WTC11 (cell line): Measurements from ENCODE around the gene RUVBL2. TPM values are rescaled to one million over a fixed set of nuclear protein-coding genes. Genes with fewer than 3 reads are reported as not detected.

Experiments used
- ATAC-seq: fragments of 200-7000 bp; cut with Tn5 transposase; 2 replicates; pipeline ENCODE4 v1.10.0; 2021; ENCODE audit warnings: mild to moderate bottlenecking, moderate library complexity
- CTCF ChIA-PET: fragments of 300-600 bp; sonication (Branson Sonifier 250); formaldehyde crosslinking; loops from one replicate; lab custom pipeline; 2021; ENCODE audit warnings: antibody characterized with exemption; lab: Charles Lee
- POLR2A ChIA-PET: fragments of 350-600 bp; sonication (Branson Sonifier 250); formaldehyde crosslinking; loops from one replicate; lab custom pipeline; 2021; ENCODE audit warnings: antibody characterized with exemption; lab: Charles Lee
- DNase-seq: peaks from one replicate; pipeline ENCODE4 v3.0.0; 2021; ENCODE audit warnings: low spot score
- H3K27ac Mint-ChIP-seq: 2 replicates; pipeline ENCODE4 v1.8.0; 2021; ENCODE audit warnings: mixed read lengths
- H3K27me3 Mint-ChIP-seq: 2 replicates; pipeline ENCODE4 v1.8.0; 2021; ENCODE audit warnings: low read depth, mild to moderate bottlenecking, moderate library complexity, mixed read lengths
- H3K36me3 Mint-ChIP-seq: 2 replicates; pipeline ENCODE4 v1.8.0; 2021; ENCODE audit warnings: mixed read lengths
- H3K4me1 Mint-ChIP-seq: 2 replicates; pipeline ENCODE4 v1.8.0; 2022; ENCODE audit warnings: mixed read lengths
- H3K4me3 Mint-ChIP-seq: 2 replicates; pipeline ENCODE4 v1.8.0; 2021; ENCODE audit warnings: mild to moderate bottlenecking, moderate library complexity, mixed read lengths
- H3K9me3 Mint-ChIP-seq: 2 replicates; pipeline ENCODE4 v1.8.0; 2021; ENCODE audit warnings: mixed read lengths
- EMX1 ChIP-seq: fragments of 250-450 bp; sonication (Bioruptor Pico); IDR thresholded peaks from 2 replicates; pipeline ENCODE4 v1.8.0; 2021; ENCODE audit warnings: mild to moderate bottlenecking
- ESRRA ChIP-seq: sonication (generic); formaldehyde crosslinking; IDR thresholded peaks from 2 replicates; pipeline ENCODE4 v1.8.1; 2022; ENCODE audit warnings: mild to moderate bottlenecking, missing genetic modification reagents, borderline replicate concordance
- JUN ChIP-seq: sonication (generic); formaldehyde crosslinking; IDR thresholded peaks from 2 replicates; pipeline ENCODE4 v1.8.0; 2023; ENCODE audit warnings: mild to moderate bottlenecking, missing genetic modification reagents
- MYBL2 ChIP-seq: sonication (generic); formaldehyde crosslinking; IDR thresholded peaks from 2 replicates; pipeline ENCODE4 v1.8.1; 2023; ENCODE audit warnings: mild to moderate bottlenecking, moderate library complexity, missing genetic modification reagents
- NFE2L1 ChIP-seq: sonication (generic); formaldehyde crosslinking; IDR thresholded peaks from 2 replicates; pipeline ENCODE4 v1.8.1; 2023; ENCODE audit warnings: missing genetic modification reagents
- NFYB ChIP-seq: sonication (generic); formaldehyde crosslinking; conservative IDR thresholded peaks from 2 replicates; pipeline ENCODE4 v1.8.0; 2022; ENCODE audit warnings: low read depth, missing genetic modification reagents
- TP53 ChIP-seq: sonication (generic); formaldehyde crosslinking; IDR thresholded peaks from 2 replicates; pipeline ENCODE4 v1.8.1; 2023; ENCODE audit warnings: mild to moderate bottlenecking, missing genetic modification reagents
- ZNF121 ChIP-seq: sonication (generic); formaldehyde crosslinking; IDR thresholded peaks from 2 replicates; pipeline ENCODE4 v1.8.0; 2023; ENCODE audit warnings: missing genetic modification reagents
- ZNF219 ChIP-seq: sonication (generic); formaldehyde crosslinking; IDR thresholded peaks from 2 replicates; pipeline ENCODE4 v1.8.0; 2023; ENCODE audit warnings: missing genetic modification reagents, mild to moderate bottlenecking, borderline replicate concordance
- ZNF232 ChIP-seq: sonication (generic); formaldehyde crosslinking; IDR thresholded peaks from 2 replicates; pipeline ENCODE4 v1.8.0; 2022; ENCODE audit warnings: mild to moderate bottlenecking, missing genetic modification reagents
- total RNA-seq: library from RNA; stranded (reverse); gene quantifications from 3 replicates; pipeline ENCODE4 v1.2.3, GENCODE V29; 2021
- TF ChIP-seq, protein P1 (sequence below): sonication (generic); formaldehyde crosslinking; IDR thresholded peaks from 2 replicates; pipeline ENCODE4 v1.8.0; 2022; ENCODE audit warnings: mild to moderate bottlenecking, missing genetic modification reagents
- TF ChIP-seq, protein P2 (sequence below): fragments of 250-450 bp; sonication (Bioruptor Pico); IDR thresholded peaks from 2 replicates; pipeline ENCODE4 v1.9.0; 2021; ENCODE audit warnings: mild to moderate bottlenecking, borderline replicate concordance
- TF ChIP-seq, protein P3 (sequence below): fragments of 250-450 bp; sonication (Bioruptor Pico); IDR thresholded peaks from 2 replicates; pipeline ENCODE4 v1.8.0; 2021; ENCODE audit warnings: mild to moderate bottlenecking
- TF ChIP-seq, protein P4 (sequence below): sonication (generic); formaldehyde crosslinking; IDR thresholded peaks from 2 replicates; pipeline ENCODE4 v1.8.1; 2022; ENCODE audit warnings: low read depth, missing genetic modification reagents, borderline replicate concordance

RUVBL2 gene
- total RNA-seq, 1 experiment from 2014 or later, result 178 TPM

DNA sequence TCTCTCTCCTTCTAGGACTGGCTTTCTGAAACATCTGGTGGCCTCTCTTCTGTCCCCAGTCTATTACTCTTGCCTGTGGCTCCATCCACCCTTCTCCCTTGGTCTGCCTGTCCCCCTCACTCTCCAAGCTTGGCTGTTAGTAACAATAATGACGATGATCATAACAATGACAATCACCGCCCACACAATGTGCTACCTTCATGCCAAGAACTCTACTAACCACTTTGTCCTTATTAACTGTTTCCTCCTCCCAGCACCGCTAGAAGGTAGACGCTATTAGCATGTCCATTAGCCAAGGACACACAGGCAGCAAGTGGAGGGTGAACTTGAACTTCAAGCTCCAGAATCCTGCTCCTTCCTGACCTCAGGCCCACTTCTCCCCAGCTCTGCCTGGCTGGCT lies 3.3 kb upstream of the RUVBL2 start:
- peaks cover 25% of the 10 kb centered on the region for H3K36me3 Mint-ChIP-seq
- ChIA-PET POLR2A (no interaction called here), CTCF (interaction anchor here (1.6 kb wide), 1 partner anchor 9 kb away, joined by 9 read pairs; no protein-coding TSS in a partner anchor)
- DNase-seq (no peak), ATAC-seq (no peak)
- TF ChIP-seq MYBL2, result no peak
- TF ChIP-seq, protein P1, sequence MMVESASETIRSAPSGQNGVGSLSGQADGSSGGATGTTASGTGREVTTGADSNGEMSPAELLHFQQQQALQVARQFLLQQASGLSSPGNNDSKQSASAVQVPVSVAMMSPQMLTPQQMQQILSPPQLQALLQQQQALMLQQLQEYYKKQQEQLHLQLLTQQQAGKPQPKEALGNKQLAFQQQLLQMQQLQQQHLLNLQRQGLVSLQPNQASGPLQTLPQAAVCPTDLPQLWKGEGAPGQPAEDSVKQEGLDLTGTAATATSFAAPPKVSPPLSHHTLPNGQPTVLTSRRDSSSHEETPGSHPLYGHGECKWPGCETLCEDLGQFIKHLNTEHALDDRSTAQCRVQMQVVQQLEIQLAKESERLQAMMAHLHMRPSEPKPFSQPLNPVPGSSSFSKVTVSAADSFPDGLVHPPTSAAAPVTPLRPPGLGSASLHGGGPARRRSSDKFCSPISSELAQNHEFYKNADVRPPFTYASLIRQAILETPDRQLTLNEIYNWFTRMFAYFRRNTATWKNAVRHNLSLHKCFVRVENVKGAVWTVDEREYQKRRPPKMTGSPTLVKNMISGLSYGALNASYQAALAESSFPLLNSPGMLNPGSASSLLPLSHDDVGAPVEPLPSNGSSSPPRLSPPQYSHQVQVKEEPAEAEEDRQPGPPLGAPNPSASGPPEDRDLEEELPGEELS (CRISPR knock-in tag), result no peak
- peak overlapping the region; percentile 12 for H3K27ac Mint-ChIP-seq
- no peaks in the 10 kb centered on the region for H3K9me3 Mint-ChIP-seq
- H3K4me3 Mint-ChIP-seq, result 0 out of 2 replicates have a peak overlapping the region, but pooled peaks have one; percentile 10
- no peaks in the 10 kb centered on the region for H3K27me3 Mint-ChIP-seq
- H3K4me1 Mint-ChIP-seq, result peaks cover 33% of the 10 kb centered on the region

DNA sequence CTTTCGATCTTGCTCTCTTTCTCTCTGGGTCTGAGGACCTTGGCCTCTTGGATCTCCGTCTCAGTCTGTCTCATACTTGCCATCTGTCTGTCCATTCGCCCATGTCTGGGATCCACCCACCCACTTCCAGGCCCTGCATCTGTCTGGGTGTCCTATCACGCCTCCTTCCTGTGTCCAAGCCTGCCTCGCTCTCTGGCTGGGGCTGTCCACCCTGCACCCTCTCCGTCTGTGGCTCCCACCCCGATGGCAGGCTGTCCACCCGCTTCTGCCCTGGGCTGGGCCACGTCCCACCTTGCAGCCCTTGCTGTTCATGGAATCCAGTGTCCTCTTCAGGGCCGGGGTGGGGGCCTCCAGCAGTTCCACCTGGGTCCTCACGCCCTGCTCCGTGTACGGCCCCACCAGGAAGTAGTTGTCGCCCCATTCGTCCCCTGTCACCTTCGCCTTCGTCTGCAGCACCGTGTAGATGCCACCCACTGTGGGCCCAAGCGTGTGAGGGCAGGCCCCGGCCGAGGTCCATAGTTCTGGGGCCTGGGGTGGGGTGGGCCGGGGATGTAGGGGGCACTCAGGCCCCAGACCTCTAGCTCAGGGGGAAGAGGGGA lies 2.6 kb upstream of the RUVBL2 start:
- no peak for ATAC-seq
- Mint-ChIP-seq H3K27me3 (no peaks in the 10 kb centered on the region), H3K36me3 (peaks cover 24% of the 10 kb centered on the region), H3K4me3 (no peak overlapping the region)
- TF ChIP-seq NFYB (CRISPR knock-in tag) (no peak), JUN (no peak), ESRRA (no peak), ZNF219 (no peak), EMX1 (CRISPR knock-in tag) (no peak), NFE2L1 (CRISPR knock-in tag) (no peak)
- TF ChIP-seq, protein P2, sequence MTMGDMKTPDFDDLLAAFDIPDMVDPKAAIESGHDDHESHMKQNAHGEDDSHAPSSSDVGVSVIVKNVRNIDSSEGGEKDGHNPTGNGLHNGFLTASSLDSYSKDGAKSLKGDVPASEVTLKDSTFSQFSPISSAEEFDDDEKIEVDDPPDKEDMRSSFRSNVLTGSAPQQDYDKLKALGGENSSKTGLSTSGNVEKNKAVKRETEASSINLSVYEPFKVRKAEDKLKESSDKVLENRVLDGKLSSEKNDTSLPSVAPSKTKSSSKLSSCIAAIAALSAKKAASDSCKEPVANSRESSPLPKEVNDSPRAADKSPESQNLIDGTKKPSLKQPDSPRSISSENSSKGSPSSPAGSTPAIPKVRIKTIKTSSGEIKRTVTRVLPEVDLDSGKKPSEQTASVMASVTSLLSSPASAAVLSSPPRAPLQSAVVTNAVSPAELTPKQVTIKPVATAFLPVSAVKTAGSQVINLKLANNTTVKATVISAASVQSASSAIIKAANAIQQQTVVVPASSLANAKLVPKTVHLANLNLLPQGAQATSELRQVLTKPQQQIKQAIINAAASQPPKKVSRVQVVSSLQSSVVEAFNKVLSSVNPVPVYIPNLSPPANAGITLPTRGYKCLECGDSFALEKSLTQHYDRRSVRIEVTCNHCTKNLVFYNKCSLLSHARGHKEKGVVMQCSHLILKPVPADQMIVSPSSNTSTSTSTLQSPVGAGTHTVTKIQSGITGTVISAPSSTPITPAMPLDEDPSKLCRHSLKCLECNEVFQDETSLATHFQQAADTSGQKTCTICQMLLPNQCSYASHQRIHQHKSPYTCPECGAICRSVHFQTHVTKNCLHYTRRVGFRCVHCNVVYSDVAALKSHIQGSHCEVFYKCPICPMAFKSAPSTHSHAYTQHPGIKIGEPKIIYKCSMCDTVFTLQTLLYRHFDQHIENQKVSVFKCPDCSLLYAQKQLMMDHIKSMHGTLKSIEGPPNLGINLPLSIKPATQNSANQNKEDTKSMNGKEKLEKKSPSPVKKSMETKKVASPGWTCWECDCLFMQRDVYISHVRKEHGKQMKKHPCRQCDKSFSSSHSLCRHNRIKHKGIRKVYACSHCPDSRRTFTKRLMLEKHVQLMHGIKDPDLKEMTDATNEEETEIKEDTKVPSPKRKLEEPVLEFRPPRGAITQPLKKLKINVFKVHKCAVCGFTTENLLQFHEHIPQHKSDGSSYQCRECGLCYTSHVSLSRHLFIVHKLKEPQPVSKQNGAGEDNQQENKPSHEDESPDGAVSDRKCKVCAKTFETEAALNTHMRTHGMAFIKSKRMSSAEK (CRISPR knock-in tag), result no peak
- TF ChIP-seq, protein P3, sequence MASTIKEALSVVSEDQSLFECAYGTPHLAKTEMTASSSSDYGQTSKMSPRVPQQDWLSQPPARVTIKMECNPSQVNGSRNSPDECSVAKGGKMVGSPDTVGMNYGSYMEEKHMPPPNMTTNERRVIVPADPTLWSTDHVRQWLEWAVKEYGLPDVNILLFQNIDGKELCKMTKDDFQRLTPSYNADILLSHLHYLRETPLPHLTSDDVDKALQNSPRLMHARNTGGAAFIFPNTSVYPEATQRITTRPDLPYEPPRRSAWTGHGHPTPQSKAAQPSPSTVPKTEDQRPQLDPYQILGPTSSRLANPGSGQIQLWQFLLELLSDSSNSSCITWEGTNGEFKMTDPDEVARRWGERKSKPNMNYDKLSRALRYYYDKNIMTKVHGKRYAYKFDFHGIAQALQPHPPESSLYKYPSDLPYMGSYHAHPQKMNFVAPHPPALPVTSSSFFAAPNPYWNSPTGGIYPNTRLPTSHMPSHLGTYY (CRISPR knock-in tag), result no peak
- TF ChIP-seq, all 79 proteins: peak for 0
- ChIA-PET POLR2A (no interaction called here), CTCF (interaction anchor here (1.1 to 3.4 kb wide), 6 partner anchors 9 to 208 kb away, joined by 3 to 60 read pairs (median 16); partner anchors contain the start of gene CGB7)
- no peak for DNase-seq
- Mint-ChIP-seq H3K4me1 (peaks cover 33% of the 10 kb centered on the region), H3K9me3 (no peaks in the 10 kb centered on the region), H3K27ac (no peak overlapping the region)

DNA sequence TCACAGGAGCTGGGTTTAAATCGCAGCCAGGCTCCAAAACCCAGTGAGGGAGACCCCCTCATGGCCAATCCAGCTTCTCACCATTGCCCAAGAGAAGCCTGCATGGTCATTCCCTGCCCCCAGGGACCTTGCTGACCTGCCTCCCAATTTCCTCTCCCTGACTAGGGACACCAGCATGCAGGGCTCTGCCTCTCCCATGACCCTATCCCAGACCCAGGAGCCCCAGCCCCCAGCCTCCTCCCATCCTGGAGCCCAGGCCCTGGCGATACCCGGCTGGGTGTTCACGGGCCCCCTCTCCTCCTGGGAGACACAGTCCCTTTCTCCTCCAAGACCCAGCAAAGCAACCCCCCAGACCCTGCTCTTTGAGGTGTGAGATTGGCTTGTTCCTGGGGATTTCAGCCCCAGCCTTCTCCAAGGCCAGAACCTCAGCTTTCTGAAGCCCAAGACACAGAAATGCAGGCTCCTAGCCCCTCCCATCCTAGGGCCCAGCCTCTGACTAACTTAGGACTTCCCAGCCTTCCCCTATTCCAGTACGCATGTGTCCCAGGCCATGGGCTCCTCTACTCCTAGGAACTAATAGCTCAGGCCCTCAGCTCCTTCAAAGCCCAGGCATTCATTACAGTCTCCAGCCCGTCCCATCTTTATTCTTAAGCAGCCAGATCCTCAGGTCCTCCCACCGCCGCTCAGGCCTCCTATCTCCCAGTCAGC lies 1.7 kb upstream of the RUVBL2 start:
- no peaks in the 10 kb centered on the region for H3K27me3 Mint-ChIP-seq
- ATAC-seq (peak; percentile 10), DNase-seq (no peak)
- no peaks in the 10 kb centered on the region for H3K9me3 Mint-ChIP-seq
- peak overlapping the region; percentile 95 for H3K27ac Mint-ChIP-seq
- H3K4me1 Mint-ChIP-seq, result peaks cover 33% of the 10 kb centered on the region
- peaks cover 24% of the 10 kb centered on the region for H3K36me3 Mint-ChIP-seq
- H3K4me3 Mint-ChIP-seq, result peak overlapping the region; percentile 99
- CTCF ChIA-PET, result interaction anchor here (0.9 to 3.4 kb wide), 19 partner anchors 8 to 218 kb away, joined by 3 to 60 read pairs (median 11); partner anchors contain the start of genes CGB2, CGB7, DHDH and LHB
- TF ChIP-seq TP53 (CRISPR knock-in tag), result no peak
- no peak for TF ChIP-seq ZNF121
- no peak for TF ChIP-seq ZNF232
- TF ChIP-seq, protein P4, sequence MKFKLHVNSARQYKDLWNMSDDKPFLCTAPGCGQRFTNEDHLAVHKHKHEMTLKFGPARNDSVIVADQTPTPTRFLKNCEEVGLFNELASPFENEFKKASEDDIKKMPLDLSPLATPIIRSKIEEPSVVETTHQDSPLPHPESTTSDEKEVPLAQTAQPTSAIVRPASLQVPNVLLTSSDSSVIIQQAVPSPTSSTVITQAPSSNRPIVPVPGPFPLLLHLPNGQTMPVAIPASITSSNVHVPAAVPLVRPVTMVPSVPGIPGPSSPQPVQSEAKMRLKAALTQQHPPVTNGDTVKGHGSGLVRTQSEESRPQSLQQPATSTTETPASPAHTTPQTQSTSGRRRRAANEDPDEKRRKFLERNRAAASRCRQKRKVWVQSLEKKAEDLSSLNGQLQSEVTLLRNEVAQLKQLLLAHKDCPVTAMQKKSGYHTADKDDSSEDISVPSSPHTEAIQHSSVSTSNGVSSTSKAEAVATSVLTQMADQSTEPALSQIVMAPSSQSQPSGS, result no peak
- POLR2A ChIA-PET, result interaction anchor here (0.5 to 2.1 kb wide), 4 partner anchors 21 to 538 kb away, joined by 3 to 10 read pairs (median 5); no protein-coding TSS in a partner anchor
